ENCODE data around the gene GHRHR.
A peak's percentile ranks its signal among the peaks of the same experiment; 100 is the strongest.

Gene GHRHR

GRCh38 chr7:30963842-30964241 is at the start of gene GHRHR:
TSS of gene GHRHR (plus strand) at chr7:30963953. CDS start at chr7:30964069, 116 bp downstream.
- no peak for DNase-seq

- DNase-seq = peak; percentile 70
Measured at GRCh38 chr7:30914596-30914995, 49.2 kb upstream of the GHRHR start.

GRCh38 chr7:30915005-30915601 is 48.6 kb upstream of the GHRHR start:
- no peak for DNase-seq

- no peak for DNase-seq
Measured at GRCh38 chr7:30915751-30916150, 48.0 kb upstream of the GHRHR start.

- DNase-seq = no peak
Measured at GRCh38 chr7:30916255-30916654, 47.5 kb upstream of the GHRHR start.

GRCh38 chr7:30916767-30917166 is 47.0 kb upstream of the GHRHR start:
- no peak for DNase-seq

GRCh38 chr7:30917216-30917893 is 46.4 kb upstream of the GHRHR start:
- DNase-seq = no peak

GRCh38 chr7:30918676-30919075 is 45.1 kb upstream of the GHRHR start:
- DNase-seq = no peak

- no peak for DNase-seq
Measured at GRCh38 chr7:30920021-30920583, 43.7 kb upstream of the GHRHR start.

GRCh38 chr7:30920584-30921539 is 42.9 kb upstream of the GHRHR start:
- no peak for DNase-seq

- no peak for DNase-seq
Measured at GRCh38 chr7:30921540-30922401, 42.0 kb upstream of the GHRHR start.

GRCh38 chr7:30922596-30922995 is 41.2 kb upstream of the GHRHR start:
- no peak for DNase-seq

GRCh38 chr7:30923009-30923773 is 40.6 kb upstream of the GHRHR start:
- DNase-seq = no peak

- DNase-seq = no peak
Measured at GRCh38 chr7:30923774-30924413, 39.9 kb upstream of the GHRHR start.

GRCh38 chr7:30924624-30925023 is 39.1 kb upstream of the GHRHR start:
- DNase-seq = no peak

GRCh38 chr7:30925117-30925516 is 38.6 kb upstream of the GHRHR start:
- DNase-seq = no peak

GRCh38 chr7:30925913-30926312 is 37.8 kb upstream of the GHRHR start:
- no peak for DNase-seq

- DNase-seq = no peak
Measured at GRCh38 chr7:30926313-30926712, 37.4 kb upstream of the GHRHR start.

- DNase-seq = no peak
Measured at GRCh38 chr7:30927040-30927439, 36.7 kb upstream of the GHRHR start.

- no peak for DNase-seq
Measured at GRCh38 chr7:30927559-30927958, 36.2 kb upstream of the GHRHR start.
